HG02798 (cell line): ENCODE results near the gene METTL26.
A peak's percentile ranks its signal among the peaks of the same experiment; 100 is the strongest.

Experiments used
- ATAC-seq: cut with Tn5 transposase; IDR thresholded peaks from one replicate; pipeline ENCODE4 v1.9.1; 2021; ENCODE audit warnings: mild to moderate bottlenecking; ENCODE audit not compliant: unreplicated experiment, poor library complexity

Gene METTL26

GRCh38 chr16:641326-642188, 5.5 kb upstream of the METTL26 start, which contains the start of gene MCRIP2:
MCRIP2 (plus strand) TSS chr16:641828; CDS start chr16:641992, 164 bp downstream.
- ATAC-seq = peak; percentile 58

GRCh38 chr16:640614-641013, 4.5 kb upstream of the METTL26 start:
- ATAC-seq = no peak

GRCh38 chr16:638836-639235, 2.7 kb upstream of the METTL26 start:
- no peak for ATAC-seq

GRCh38 chr16:638034-638543, 2.0 kb upstream of the METTL26 start:
- no peak for ATAC-seq

GRCh38 chr16:637081-638018, 1.2 kb upstream of the METTL26 start:
- ATAC-seq = no peak

- ATAC-seq = no peak
Observed at GRCh38 chr16:635573-636205, 416 bp downstream of the METTL26 start.

GRCh38 chr16:634996-635395, 1.1 kb downstream of the METTL26 start:
- no peak for ATAC-seq

- ATAC-seq = no peak
Observed at GRCh38 chr16:634051-634670, 1.9 kb downstream of the METTL26 start.

GRCh38 chr16:633336-634050, 2.6 kb downstream of the METTL26 start:
- ATAC-seq = no peak

GRCh38 chr16:632486-633335, 3.4 kb downstream of the METTL26 start:
- ATAC-seq = no peak

- no peak for ATAC-seq
Observed at GRCh38 chr16:631808-632358, 4.2 kb downstream of the METTL26 start.

GRCh38 chr16:630815-631405, 5.2 kb downstream of the METTL26 start, which contains the start of gene WFIKKN1:
WFIKKN1 (plus strand) TSS chr16:630985; CDS start chr16:631254, 269 bp downstream.
- ATAC-seq = no peak

- no peak for ATAC-seq
Observed at GRCh38 chr16:630249-630814, 5.8 kb downstream of the METTL26 start.

GRCh38 chr16:629833-630248, 6.3 kb downstream of the METTL26 start:
- ATAC-seq = no peak

- ATAC-seq = no peak
Observed at GRCh38 chr16:629185-629832, 6.8 kb downstream of the METTL26 start.

GRCh38 chr16:628321-629061, 7.6 kb downstream of the METTL26 start:
- no peak for ATAC-seq
